Astrocyte (in vitro differentiated cells and primary cell): Measurements from ENCODE around the gene MOB3A. TPM values are rescaled to one million over a fixed set of nuclear protein-coding genes. Genes with fewer than 3 reads are reported as not detected.

Source experiments
- DNase-seq: peaks from one replicate; pipeline ENCODE4 v3.0.0-alpha.2; 2010; ENCODE audit warnings: low read depth
- FAIRE-seq: peaks from 2 replicates; lab custom pipeline; 2011; peaks lifted over from hg19 to GRCh38; lab: Jason Lieb, UNC
- H2AFZ ChIP-seq: 2 replicates; pipeline ENCODE4 v1.6.0; 2012; ENCODE audit warnings: low read depth, low read length, inconsistent platforms
- H3K27ac ChIP-seq: 2 replicates; pipeline ENCODE4 v1.5.1; 2011; ENCODE audit warnings: low read depth, low read length, inconsistent platforms
- H3K27me3 ChIP-seq: 2 replicates; pipeline ENCODE4 v1.6.0; 2011; ENCODE audit warnings: low read length, inconsistent platforms; ENCODE audit not compliant: insufficient read depth
- H3K36me3 ChIP-seq: 2 replicates; pipeline ENCODE4 v1.5.1; 2011; ENCODE audit warnings: low read length, inconsistent platforms; ENCODE audit not compliant: insufficient read depth
- H3K4me1 ChIP-seq: 2 replicates; pipeline ENCODE4 v1.5.1; 2011; ENCODE audit warnings: low read length, inconsistent platforms; ENCODE audit not compliant: insufficient read depth
- H3K4me2 ChIP-seq: 2 replicates; pipeline ENCODE4 v1.6.0; 2012; ENCODE audit warnings: low read length, inconsistent platforms
- H3K4me3 ChIP-seq: 2 replicates; pipeline ENCODE4 v1.5.1; 2011; ENCODE audit warnings: low read depth, mild to moderate bottlenecking, low read length, inconsistent platforms; ENCODE audit not compliant: insufficient read depth
- H3K79me2 ChIP-seq: 2 replicates; pipeline ENCODE4 v1.6.0; 2012; ENCODE audit warnings: mild to moderate bottlenecking, low read length, inconsistent platforms; ENCODE audit not compliant: insufficient read depth
- H3K9ac ChIP-seq: 2 replicates; pipeline ENCODE4 v1.6.0; 2012; ENCODE audit warnings: mild to moderate bottlenecking, low read length, inconsistent platforms
- H3K9me3 ChIP-seq: 2 replicates; pipeline ENCODE4 v1.5.1; 2012; ENCODE audit warnings: low read depth, mild to moderate bottlenecking, low read length, inconsistent platforms; ENCODE audit not compliant: insufficient read depth
- H4K20me1 ChIP-seq: 2 replicates; pipeline ENCODE4 v1.6.0; 2012; ENCODE audit warnings: low read length, inconsistent platforms; ENCODE audit not compliant: insufficient read depth
- H3K27ac Mint-ChIP-seq: one replicate; pipeline ENCODE4 v1.8.0; 2021; ENCODE audit warnings: mild to moderate bottlenecking, mixed read lengths; ENCODE audit not compliant: unreplicated experiment
- H3K27me3 Mint-ChIP-seq: one replicate; pipeline ENCODE4 v1.8.0; 2021; ENCODE audit warnings: low read depth, mixed read lengths; ENCODE audit not compliant: unreplicated experiment
- H3K36me3 Mint-ChIP-seq: one replicate; pipeline ENCODE4 v1.8.0; 2021; ENCODE audit warnings: low read depth, mixed read lengths; ENCODE audit not compliant: unreplicated experiment
- H3K4me1 Mint-ChIP-seq: one replicate; pipeline ENCODE4 v1.8.0; 2021; ENCODE audit warnings: low read depth, mixed read lengths; ENCODE audit not compliant: unreplicated experiment
- H3K4me3 Mint-ChIP-seq: one replicate; pipeline ENCODE4 v1.8.0; 2021; ENCODE audit warnings: mild to moderate bottlenecking, moderate library complexity, mixed read lengths; ENCODE audit not compliant: unreplicated experiment
- H3K9me3 Mint-ChIP-seq: one replicate; pipeline ENCODE4 v1.8.0; 2021; ENCODE audit warnings: mild to moderate bottlenecking, mixed read lengths; ENCODE audit not compliant: unreplicated experiment
- EZH2 ChIP-seq: IDR thresholded peaks from 2 replicates; pipeline ENCODE4 v1.6.1; 2012; ENCODE audit warnings: mild to moderate bottlenecking, low read length, inconsistent platforms; ENCODE audit not compliant: insufficient read depth
- total RNA-seq: library from RNA; stranded (reverse); gene quantifications from 2 replicates; pipeline ENCODE4 v1.2.1, GENCODE V29; 2021
- TF ChIP-seq, protein P1 (sequence below): IDR thresholded peaks from 2 replicates; pipeline ENCODE4 v1.5.1; 2011; ENCODE audit warnings: low read depth, mild to moderate bottlenecking, inconsistent platforms, low read length, moderate library complexity; ENCODE audit not compliant: insufficient read depth

Gene MOB3A
- total RNA-seq, 1 donor from 2014 or later = 45.3 TPM

DNA sequence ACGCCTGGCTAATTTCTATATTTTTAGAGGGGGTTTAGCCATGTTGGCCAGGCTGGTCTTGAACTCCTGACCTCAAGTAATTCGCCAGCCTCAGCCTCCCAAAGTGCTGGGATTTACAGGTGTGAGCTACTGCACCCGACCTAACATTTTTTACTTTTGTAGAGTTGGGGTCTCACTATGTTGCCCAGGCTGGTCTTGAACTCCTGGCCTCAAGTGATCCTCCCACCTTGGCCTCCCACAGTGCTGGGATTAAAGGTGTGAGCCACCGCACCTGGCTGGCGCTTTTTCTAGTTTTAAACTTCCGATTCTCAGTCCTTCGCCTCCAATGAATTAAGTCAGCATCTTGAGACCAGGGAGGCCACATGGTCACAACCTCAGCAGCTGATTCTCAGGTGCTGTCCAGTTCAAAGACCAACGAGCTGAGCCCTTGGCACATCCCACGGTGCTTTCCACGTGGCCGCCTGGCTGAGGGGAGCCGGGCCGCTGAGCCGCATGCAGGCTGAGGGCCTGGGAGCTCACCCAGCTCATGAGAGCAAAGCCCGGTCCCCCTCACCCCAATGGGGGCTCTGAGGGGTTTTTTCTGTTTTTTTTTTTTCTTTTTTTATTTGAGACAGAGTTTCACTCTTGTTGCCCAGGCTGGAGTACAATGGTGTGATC, 46.2 kb upstream of the MOB3A start:
- no peaks in the 10 kb centered on the region for H3K27me3 ChIP-seq
- TF ChIP-seq, protein P1, sequence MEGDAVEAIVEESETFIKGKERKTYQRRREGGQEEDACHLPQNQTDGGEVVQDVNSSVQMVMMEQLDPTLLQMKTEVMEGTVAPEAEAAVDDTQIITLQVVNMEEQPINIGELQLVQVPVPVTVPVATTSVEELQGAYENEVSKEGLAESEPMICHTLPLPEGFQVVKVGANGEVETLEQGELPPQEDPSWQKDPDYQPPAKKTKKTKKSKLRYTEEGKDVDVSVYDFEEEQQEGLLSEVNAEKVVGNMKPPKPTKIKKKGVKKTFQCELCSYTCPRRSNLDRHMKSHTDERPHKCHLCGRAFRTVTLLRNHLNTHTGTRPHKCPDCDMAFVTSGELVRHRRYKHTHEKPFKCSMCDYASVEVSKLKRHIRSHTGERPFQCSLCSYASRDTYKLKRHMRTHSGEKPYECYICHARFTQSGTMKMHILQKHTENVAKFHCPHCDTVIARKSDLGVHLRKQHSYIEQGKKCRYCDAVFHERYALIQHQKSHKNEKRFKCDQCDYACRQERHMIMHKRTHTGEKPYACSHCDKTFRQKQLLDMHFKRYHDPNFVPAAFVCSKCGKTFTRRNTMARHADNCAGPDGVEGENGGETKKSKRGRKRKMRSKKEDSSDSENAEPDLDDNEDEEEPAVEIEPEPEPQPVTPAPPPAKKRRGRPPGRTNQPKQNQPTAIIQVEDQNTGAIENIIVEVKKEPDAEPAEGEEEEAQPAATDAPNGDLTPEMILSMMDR = no peak
- no peak for TF ChIP-seq EZH2
- H4K20me1 ChIP-seq = peaks cover 96% of the 10 kb centered on the region
- no peaks in the 10 kb centered on the region for H3K9me3 Mint-ChIP-seq
- H3K9me3 ChIP-seq = no peaks in the 10 kb centered on the region
- peaks cover 9% of the 10 kb centered on the region for H3K36me3 ChIP-seq
- H3K4me1 Mint-ChIP-seq = peaks cover 10% of the 10 kb centered on the region
- H3K4me3 ChIP-seq = no peak overlapping the region
- H3K27me3 Mint-ChIP-seq = no peaks in the 10 kb centered on the region
- no peak for FAIRE-seq
- H3K36me3 Mint-ChIP-seq = peaks cover 5% of the 10 kb centered on the region
- peaks cover 96% of the 10 kb centered on the region for H3K79me2 ChIP-seq
- no peak overlapping the region for H2AFZ ChIP-seq
- no peaks in the 10 kb centered on the region for H3K4me1 ChIP-seq
- no peak overlapping the region for H3K4me3 Mint-ChIP-seq
- H3K4me2 ChIP-seq = no peak overlapping the region
- no peak for DNase-seq
- H3K27ac ChIP-seq = no peak overlapping the region
- no peak overlapping the region for H3K27ac Mint-ChIP-seq
- H3K9ac ChIP-seq = no peak overlapping the region

DNA sequence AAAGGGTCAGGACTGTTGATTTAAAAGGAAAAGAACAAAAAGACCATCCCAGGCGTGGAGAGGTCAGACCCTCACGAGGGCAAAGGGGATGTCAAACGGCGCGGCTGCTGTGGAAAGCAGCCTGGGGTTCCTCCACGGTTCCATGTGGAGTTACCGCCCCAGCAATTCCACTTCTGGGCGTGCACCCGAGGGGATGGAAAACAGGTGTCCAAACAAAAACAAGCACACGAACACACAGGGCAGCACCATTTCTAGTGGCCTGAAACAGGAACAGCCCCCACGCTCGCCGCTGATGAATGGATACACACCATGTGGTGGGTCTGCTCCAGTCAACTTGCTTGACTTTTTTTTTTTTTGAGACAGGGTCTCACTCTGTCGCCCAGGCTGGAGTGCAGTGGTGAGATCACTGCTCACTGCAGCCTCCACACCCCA, 44.0 kb upstream of the MOB3A start:
- H3K4me1 Mint-ChIP-seq = no peaks in the 10 kb centered on the region
- no peaks in the 10 kb centered on the region for H3K9me3 Mint-ChIP-seq
- peaks cover 97% of the 10 kb centered on the region for H4K20me1 ChIP-seq
- TF ChIP-seq, protein P1 = no peak
- no peak for TF ChIP-seq EZH2
- no peak overlapping the region for H3K4me3 Mint-ChIP-seq
- peaks cover 11% of the 10 kb centered on the region for H3K36me3 ChIP-seq
- H2AFZ ChIP-seq = no peak overlapping the region
- no peaks in the 10 kb centered on the region for H3K27me3 ChIP-seq
- no peaks in the 10 kb centered on the region for H3K4me1 ChIP-seq
- H3K9ac ChIP-seq = no peak overlapping the region
- peaks cover 92% of the 10 kb centered on the region for H3K79me2 ChIP-seq
- no peak overlapping the region for H3K4me3 ChIP-seq
- no peak overlapping the region for H3K27ac ChIP-seq
- no peak overlapping the region for H3K27ac Mint-ChIP-seq
- no peaks in the 10 kb centered on the region for H3K27me3 Mint-ChIP-seq
- H3K9me3 ChIP-seq = no peaks in the 10 kb centered on the region
- FAIRE-seq (no peak), DNase-seq (no peak)
- H3K4me2 ChIP-seq = no peak overlapping the region
- H3K36me3 Mint-ChIP-seq = peaks cover 6% of the 10 kb centered on the region
